GM21367 (cell line): Measurements from ENCODE around the gene HASPIN.
"Not testable (repeated sequence)": the region's sequence is repeated elsewhere in the genome, so short reads cannot be mapped to it uniquely, and the experiment has no call there.

Experiments used
- ATAC-seq: cut with Tn5 transposase; IDR thresholded peaks from one replicate; pipeline ENCODE4 v1.9.1; 2021; ENCODE audit not compliant: unreplicated experiment

Gene HASPIN

GRCh38 chr17:3734911-3735276 is 11.2 kb downstream of the HASPIN start:
- not testable (repeated sequence) for ATAC-seq

- no peak for ATAC-seq
Measured at GRCh38 chr17:3735515-3735914, 11.8 kb downstream of the HASPIN start.

GRCh38 chr17:3738562-3739295 is 15.0 kb downstream of the HASPIN start:
- no peak for ATAC-seq

- no peak for ATAC-seq
Measured at GRCh38 chr17:3739422-3740124, 15.9 kb downstream of the HASPIN start.

GRCh38 chr17:3740611-3741073 is 16.9 kb downstream of the HASPIN start:
- ATAC-seq, result no peak

- no peak for ATAC-seq
Measured at GRCh38 chr17:3744014-3744413, 20.3 kb downstream of the HASPIN start.

- ATAC-seq, result no peak
Measured at GRCh38 chr17:3745071-3745470, 21.4 kb downstream of the HASPIN start.

- ATAC-seq, result no peak
Measured at GRCh38 chr17:3747805-3748204, 24.1 kb downstream of the HASPIN start.

GRCh38 chr17:3748576-3748975 is 24.9 kb downstream of the HASPIN start:
- ATAC-seq, result no peak

GRCh38 chr17:3750296-3750695 is 26.6 kb downstream of the HASPIN start:
- ATAC-seq, result no peak

- no peak for ATAC-seq
Measured at GRCh38 chr17:3750926-3751325, 27.2 kb downstream of the HASPIN start.

GRCh38 chr17:3751836-3752235 is 28.1 kb downstream of the HASPIN start:
- no peak for ATAC-seq

- no peak for ATAC-seq
Measured at GRCh38 chr17:3753624-3754023, 29.9 kb downstream of the HASPIN start.

- ATAC-seq, result no peak
Measured at GRCh38 chr17:3754066-3754457, 30.4 kb downstream of the HASPIN start.

GRCh38 chr17:3754458-3755334 is 31.0 kb downstream of the HASPIN start:
- no peak for ATAC-seq

- ATAC-seq, result no peak
Measured at GRCh38 chr17:3755335-3756030, 31.8 kb downstream of the HASPIN start.

GRCh38 chr17:3759597-3760216 is 36.0 kb downstream of the HASPIN start:
- no peak for ATAC-seq

GRCh38 chr17:3761036-3761917 is 37.6 kb downstream of the HASPIN start:
- ATAC-seq, result no peak

GRCh38 chr17:3761918-3762380 is 38.2 kb downstream of the HASPIN start:
- no peak for ATAC-seq
